Measurements from ENCODE around the gene TMTC2. TPM values are rescaled to one million over a fixed set of nuclear protein-coding genes. Genes with fewer than 3 reads are reported as not detected.

The TMTC2 gene
- total RNA-seq, 1 donor from 2014 or later, result 25.5 TPM

- peaks cover 4% of the 10 kb centered on the region for H3K9me3 ChIP-seq (ENCODE audit: low read depth)
- no peak overlapping the region for H3K4me2 ChIP-seq
- Mint-ChIP-seq H3K36me3 (no peaks in the 10 kb centered on the region), H3K27me3 (ENCODE audit: insufficient read depth, low read depth) (peaks cover 3% of the 10 kb centered on the region), H3K9me3 (no peaks in the 10 kb centered on the region), H3K4me1 (peaks cover 11% of the 10 kb centered on the region), H3K27ac (no peak overlapping the region), H3K4me3 (no peak overlapping the region)
- H3K79me2 ChIP-seq (ENCODE audit: low read depth), result no peaks in the 10 kb centered on the region
- H3K27ac ChIP-seq, result no peak overlapping the region
- DNase-seq (ENCODE audit: low spot score), result no peak
- H3K4me3 ChIP-seq, result no peak overlapping the region
- no peak overlapping the region for H3K9ac ChIP-seq
- no peaks in the 10 kb centered on the region for H3K27me3 ChIP-seq
- no peaks in the 10 kb centered on the region for H3K36me3 ChIP-seq
- no peaks in the 10 kb centered on the region for H4K20me1 ChIP-seq (ENCODE audit: low read depth)
- no peaks in the 10 kb centered on the region for H3F3A ChIP-seq (ENCODE audit: low read depth)
- peaks cover 6% of the 10 kb centered on the region for H3K4me1 ChIP-seq
- H2AFZ ChIP-seq (replicated peaks), result peak overlapping the region; percentile 74
- no peak for TF ChIP-seq EZH2phosphoT487 (IDR thresholded peaks at IDR 0.05)
- TF ChIP-seq, protein P1, sequence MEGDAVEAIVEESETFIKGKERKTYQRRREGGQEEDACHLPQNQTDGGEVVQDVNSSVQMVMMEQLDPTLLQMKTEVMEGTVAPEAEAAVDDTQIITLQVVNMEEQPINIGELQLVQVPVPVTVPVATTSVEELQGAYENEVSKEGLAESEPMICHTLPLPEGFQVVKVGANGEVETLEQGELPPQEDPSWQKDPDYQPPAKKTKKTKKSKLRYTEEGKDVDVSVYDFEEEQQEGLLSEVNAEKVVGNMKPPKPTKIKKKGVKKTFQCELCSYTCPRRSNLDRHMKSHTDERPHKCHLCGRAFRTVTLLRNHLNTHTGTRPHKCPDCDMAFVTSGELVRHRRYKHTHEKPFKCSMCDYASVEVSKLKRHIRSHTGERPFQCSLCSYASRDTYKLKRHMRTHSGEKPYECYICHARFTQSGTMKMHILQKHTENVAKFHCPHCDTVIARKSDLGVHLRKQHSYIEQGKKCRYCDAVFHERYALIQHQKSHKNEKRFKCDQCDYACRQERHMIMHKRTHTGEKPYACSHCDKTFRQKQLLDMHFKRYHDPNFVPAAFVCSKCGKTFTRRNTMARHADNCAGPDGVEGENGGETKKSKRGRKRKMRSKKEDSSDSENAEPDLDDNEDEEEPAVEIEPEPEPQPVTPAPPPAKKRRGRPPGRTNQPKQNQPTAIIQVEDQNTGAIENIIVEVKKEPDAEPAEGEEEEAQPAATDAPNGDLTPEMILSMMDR (IDR thresholded peaks at IDR 0.05), result no peak
- no peak for TF ChIP-seq EZH2 (IDR thresholded peaks at IDR 0.05)
Observed at GRCh38 chr12:83168751-83169150, 482.0 kb downstream of the TMTC2 start.

DNA sequence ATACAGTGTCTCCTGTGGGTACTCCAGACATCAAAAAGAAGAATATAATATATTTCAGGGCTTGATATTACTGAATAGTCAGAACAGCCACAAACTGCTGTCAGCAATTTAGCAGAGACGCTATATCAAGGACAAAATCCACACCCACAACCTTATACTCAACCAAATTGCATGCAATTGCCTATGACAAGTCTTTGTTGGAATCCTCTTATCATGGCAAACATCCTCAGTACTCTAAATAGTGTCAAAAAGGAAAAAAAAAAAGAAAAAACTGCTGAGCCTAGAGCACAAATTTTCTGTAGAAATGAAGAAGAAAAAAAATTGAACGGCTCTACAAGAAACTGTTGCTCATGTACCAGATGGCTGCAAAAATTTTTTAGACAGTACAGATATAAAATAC lies 485.7 kb downstream of the TMTC2 start:
- H3K27ac Mint-ChIP-seq, result no peak overlapping the region

DNA sequence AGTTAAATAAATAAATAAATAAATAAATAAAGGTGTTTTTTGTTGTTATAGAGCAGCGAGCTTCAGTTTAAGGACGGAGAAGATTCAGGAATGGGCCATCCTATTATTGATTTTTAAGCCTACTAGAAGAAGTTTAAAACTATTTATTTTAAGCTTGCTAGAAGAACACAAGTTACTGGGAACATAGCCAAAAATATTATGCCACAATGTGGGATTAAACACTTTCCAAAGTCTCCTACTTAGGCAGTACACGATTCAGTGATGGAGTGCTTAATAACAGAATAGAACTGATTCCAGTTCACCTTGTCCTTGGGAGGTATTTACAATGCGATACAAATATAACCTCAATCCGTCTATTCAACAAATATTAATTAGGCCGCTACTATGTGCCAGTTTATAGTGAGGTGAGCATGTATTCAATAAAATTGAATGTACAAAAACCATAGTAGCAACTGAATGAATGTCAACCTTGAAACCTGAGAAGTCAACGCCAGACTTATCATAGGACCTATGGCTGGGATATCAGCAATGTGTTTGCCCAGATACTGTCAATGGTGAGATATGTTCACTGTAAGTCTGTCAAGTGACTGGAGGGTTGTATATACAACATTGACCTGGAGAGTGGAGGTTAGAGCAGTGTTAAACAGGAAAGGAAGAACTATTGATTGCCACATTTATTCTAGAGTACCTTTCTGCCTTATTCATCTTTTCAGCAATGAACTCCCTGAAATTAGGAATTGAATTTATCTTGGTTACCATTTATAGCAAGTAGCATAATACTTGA lies 486.4 kb downstream of the TMTC2 start:
- TF ChIP-seq, protein P1 (IDR thresholded peaks at IDR 0.05), result no peak
- TF ChIP-seq EZH2 (IDR thresholded peaks at IDR 0.05) (no peak), EZH2phosphoT487 (IDR thresholded peaks at IDR 0.05) (no peak)
- Histone ChIP-seq H3K9ac (no peak overlapping the region), H3K9me3 (ENCODE audit: low read depth) (no peaks in the 10 kb centered on the region), H3K4me1 (peaks cover 9% of the 10 kb centered on the region), H3K79me2 (ENCODE audit: low read depth) (no peaks in the 10 kb centered on the region), H3K27ac (no peak overlapping the region), H3K36me3 (no peaks in the 10 kb centered on the region), H2AFZ (replicated peaks) (peak overlapping the region; percentile 80), H3K27me3 (no peaks in the 10 kb centered on the region), H3F3A (ENCODE audit: low read depth) (no peaks in the 10 kb centered on the region), H4K20me1 (ENCODE audit: low read depth) (no peaks in the 10 kb centered on the region), H3K4me3 (no peak overlapping the region), H3K4me2 (no peak overlapping the region)
- Mint-ChIP-seq H3K4me3 (no peak overlapping the region), H3K27ac (no peak overlapping the region), H3K36me3 (no peaks in the 10 kb centered on the region), H3K9me3 (no peaks in the 10 kb centered on the region), H3K4me1 (peaks cover 7% of the 10 kb centered on the region), H3K27me3 (ENCODE audit: insufficient read depth, low read depth) (peaks cover 3% of the 10 kb centered on the region)
- DNase-seq (ENCODE audit: low spot score), result no peak

More for the DNA sequence above, 485.7 kb downstream of the TMTC2 start:
- no peak for DNase-seq (ENCODE audit: low spot score)
- Histone ChIP-seq H3F3A (ENCODE audit: low read depth) (no peaks in the 10 kb centered on the region), H3K4me3 (no peak overlapping the region), H3K79me2 (ENCODE audit: low read depth) (no peaks in the 10 kb centered on the region), H3K9me3 (ENCODE audit: low read depth) (no peaks in the 10 kb centered on the region), H3K4me2 (no peak overlapping the region), H3K9ac (no peak overlapping the region), H3K36me3 (no peaks in the 10 kb centered on the region), H3K4me1 (peaks cover 9% of the 10 kb centered on the region), H3K27me3 (no peaks in the 10 kb centered on the region), H2AFZ (replicated peaks) (no peak overlapping the region), H3K27ac (no peak overlapping the region), H4K20me1 (ENCODE audit: low read depth) (no peaks in the 10 kb centered on the region)
- Mint-ChIP-seq H3K36me3 (no peaks in the 10 kb centered on the region), H3K9me3 (no peaks in the 10 kb centered on the region), H3K4me3 (no peak overlapping the region), H3K4me1 (peaks cover 11% of the 10 kb centered on the region), H3K27me3 (ENCODE audit: insufficient read depth, low read depth) (peaks cover 3% of the 10 kb centered on the region)
- TF ChIP-seq EZH2 (IDR thresholded peaks at IDR 0.05) (no peak), EZH2phosphoT487 (IDR thresholded peaks at IDR 0.05) (no peak)
- TF ChIP-seq, protein P1 (IDR thresholded peaks at IDR 0.05), result no peak
